NCI-H2171 (cell line): ENCODE measurements around the gene DPM3.
A peak's percentile ranks its signal among the peaks of the same experiment; 100 is the strongest.
"Not testable (repeated sequence)": the region's sequence is repeated elsewhere in the genome, so short reads cannot be mapped to it uniquely, and the experiment has no call there.

ENCODE experiments used
- DNase-seq: peaks from one replicate; lab custom pipeline; 2025; lab: John Stamatoyannopoulos, UW

The DPM3 gene

DNA sequence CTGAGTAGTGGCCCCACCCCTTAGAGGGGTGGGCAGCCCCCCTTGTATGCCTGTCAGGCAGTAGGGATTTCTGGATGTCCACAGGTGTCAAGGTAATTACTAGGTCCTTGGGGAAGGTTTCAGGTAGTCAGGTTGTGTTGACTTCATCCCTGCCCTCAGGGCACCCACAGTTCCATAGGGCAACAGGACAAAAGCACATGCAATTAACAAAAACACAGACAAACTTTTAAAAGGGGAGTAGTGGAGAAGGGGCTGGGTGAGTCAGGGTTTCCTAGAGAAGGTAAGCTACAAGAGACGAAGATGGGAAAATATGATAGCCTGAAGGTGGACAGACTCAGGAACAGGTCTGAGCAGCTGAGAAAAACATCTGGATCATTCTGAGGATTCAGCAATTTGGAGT, 18.7 kb upstream of the DPM3 start:
- no peak for DNase-seq

DNA sequence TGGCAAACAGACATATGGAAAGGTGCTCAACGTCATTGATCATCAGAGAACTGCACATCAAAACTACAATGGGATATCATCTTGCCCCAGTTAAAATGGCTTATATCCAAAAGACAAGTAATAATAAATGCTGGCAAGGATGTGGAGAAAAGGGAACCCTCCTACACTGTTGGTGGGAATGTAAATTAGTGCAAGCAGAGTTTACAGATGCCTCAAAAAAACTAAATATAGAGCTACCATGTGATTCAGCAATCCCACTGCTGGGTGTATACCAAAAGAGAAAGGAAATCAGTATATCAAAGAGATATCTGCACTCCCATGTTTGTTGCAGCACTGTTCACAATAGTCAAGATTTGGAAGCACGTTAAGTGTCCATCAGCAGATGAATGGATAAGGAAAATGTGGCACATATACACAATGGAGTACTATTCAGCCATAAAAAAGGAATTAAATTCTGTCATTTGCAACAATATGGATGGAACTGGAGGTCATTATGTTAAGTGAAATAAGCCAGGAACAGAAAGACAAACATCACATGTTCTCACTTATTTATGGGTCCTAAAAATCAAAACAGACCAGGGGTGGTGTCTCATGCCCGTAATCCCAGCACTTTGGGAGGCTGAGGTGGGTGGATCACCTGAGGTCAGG, 15.8 kb upstream of the DPM3 start:
- DNase-seq = not testable (repeated sequence)

- no peak for DNase-seq
Measured at GRCh38 chr1:155145491-155145890, 5.2 kb upstream of the DPM3 start.

DNA sequence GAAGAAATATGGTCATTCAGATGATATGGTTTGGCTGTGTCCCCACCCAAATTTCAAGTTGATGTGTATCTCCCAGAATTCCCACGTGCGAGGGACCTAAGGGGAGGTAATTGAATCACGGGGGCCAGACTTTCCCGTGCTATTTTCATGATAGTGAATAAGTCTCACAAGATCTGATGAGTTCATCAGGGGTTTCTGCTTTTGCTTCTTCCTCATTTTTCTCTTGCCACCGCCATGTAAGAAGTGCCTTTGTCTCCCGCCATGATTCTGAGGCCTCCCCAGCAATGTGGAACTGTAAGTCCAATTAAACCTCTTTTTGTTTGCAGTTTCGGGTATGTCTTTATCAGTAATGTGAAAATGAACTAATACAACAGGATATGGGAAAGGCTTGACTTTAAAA, 1.4 kb upstream of the DPM3 start:
- DNase-seq = no peak

- no peak for DNase-seq
Measured at GRCh38 chr1:155140630-155140953, 261 bp upstream of the DPM3 start.

GRCh38 chr1:155137154-155137949, 3.0 kb downstream of the DPM3 start:
- DNase-seq = no peak

DNA sequence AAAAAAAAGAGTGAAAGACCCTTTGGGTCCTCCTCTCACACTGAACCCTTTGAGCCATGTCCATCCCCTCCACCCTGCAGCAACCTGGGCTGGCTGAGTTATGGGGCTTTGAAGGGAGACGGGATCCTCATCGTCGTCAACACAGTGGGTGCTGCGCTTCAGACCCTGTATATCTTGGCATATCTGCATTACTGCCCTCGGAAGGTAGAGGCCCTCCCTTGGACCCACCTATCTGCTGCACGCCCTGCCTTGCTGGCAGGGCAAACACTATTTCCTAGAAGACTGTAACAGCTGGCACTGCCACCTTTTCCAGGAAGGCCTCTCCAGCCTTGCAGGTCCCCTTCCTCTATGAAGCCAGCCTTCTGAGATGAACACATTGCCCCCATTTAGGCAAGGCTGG, 3.6 kb downstream of the DPM3 start:
- DNase-seq = no peak

DNA sequence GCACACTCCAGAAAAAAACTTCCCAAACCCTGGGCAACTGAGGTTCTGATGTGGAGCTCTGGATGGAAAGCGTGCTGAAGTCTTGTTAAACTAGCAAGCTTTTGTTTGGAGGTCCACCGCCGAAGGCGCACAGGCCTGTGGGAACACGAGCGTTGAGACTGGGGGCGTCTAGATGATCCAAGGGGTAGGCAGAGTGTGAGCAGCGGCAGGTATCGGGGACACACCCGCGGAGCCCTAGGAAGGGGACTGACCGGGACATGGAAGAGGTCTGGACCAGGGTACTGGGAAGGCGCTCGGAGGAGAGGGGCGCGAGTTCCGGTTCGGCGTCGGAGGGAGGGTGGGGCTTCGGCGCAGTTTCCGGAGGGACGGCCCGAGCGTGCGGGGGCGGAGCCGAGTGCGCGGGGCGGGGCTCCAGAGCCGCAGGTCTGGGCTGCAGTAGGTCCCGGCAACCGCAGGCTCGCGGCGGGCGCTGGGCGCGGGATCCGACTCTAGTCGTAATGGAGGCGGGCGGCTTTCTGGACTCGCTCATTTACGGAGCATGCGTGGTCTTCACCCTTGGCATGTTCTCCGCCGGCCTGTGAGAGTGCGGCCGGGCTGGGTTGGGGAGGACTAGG, 4.8 kb downstream of the DPM3 start, which contains the start of gene SLC50A1:
SLC50A1 (plus strand) TSS at position 438 of the 614 bp plus-strand sequence; CDS start at position 498, 60 bp downstream.
- peak; percentile 93 for DNase-seq

- DNase-seq = peak; percentile 28
Measured at GRCh38 chr1:155134880-155135414, 5.4 kb downstream of the DPM3 start.

GRCh38 chr1:155134322-155134721, 6.0 kb downstream of the DPM3 start:
- DNase-seq = no peak

GRCh38 chr1:155133799-155134281, 6.5 kb downstream of the DPM3 start:
- no peak for DNase-seq

GRCh38 chr1:155131856-155132255, 8.5 kb downstream of the DPM3 start:
- no peak for DNase-seq

DNA sequence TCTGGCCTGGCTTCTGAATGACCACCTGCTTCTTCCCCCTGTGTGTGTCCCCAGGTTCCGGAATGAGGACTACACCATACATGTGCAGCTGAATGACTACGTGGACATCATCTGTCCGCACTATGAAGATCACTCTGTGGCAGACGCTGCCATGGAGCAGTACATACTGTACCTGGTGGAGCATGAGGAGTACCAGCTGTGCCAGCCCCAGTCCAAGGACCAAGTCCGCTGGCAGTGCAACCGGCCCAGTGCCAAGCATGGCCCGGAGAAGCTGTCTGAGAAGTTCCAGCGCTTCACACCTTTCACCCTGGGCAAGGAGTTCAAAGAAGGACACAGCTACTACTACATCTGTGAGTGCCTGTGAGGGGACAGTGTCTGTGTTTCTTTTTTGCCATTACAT, 9.0 kb downstream of the DPM3 start:
- DNase-seq = no peak

GRCh38 chr1:155130272-155131006, 9.9 kb downstream of the DPM3 start:
- no peak for DNase-seq

- DNase-seq = no peak
Measured at GRCh38 chr1:155128755-155129473, 11.4 kb downstream of the DPM3 start.

DNA sequence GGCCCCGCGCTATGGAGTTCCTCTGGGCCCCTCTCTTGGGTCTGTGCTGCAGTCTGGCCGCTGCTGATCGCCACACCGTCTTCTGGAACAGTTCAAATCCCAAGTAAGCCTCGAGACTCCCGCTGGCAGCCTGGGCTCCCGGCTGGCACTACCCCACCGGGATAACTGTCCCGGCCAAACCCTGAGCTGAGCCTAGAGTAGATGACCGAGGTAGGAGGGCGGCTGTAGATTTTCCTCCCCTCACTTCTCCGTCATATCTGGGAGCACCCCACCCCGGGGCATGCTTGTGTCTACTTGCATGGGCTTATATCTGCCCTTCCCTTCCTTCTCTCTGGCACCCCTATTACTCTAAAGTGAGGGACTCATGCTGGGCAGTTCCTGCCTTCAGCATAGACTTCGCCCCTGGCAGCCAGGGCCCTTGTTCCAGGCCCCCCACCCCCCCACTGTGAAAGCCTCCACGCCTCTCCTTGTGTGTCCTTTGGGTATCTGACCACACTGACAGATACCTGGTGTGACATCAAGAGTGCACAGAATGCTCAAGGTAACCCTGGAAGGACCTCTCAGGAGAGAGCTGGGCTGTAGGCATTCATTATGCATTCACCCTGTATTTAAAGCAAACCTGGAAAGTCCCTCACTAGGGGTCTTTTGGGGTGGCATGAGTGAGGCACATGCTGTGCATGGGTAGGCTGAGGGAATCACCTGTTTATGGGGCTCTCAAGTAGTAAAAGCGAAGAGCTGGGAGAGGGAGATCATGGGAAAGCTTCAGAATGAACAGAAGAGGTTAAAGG, 12.2 kb downstream of the DPM3 start:
- no peak for DNase-seq

- DNase-seq = peak; percentile 24
Measured at GRCh38 chr1:155127105-155127966, 13.0 kb downstream of the DPM3 start, which contains the start of gene EFNA1. Gene EFNA1, plus strand, starts transcription at chr1:155127876. Its CDS starts 102 bp downstream, at chr1:155127978.

DNA sequence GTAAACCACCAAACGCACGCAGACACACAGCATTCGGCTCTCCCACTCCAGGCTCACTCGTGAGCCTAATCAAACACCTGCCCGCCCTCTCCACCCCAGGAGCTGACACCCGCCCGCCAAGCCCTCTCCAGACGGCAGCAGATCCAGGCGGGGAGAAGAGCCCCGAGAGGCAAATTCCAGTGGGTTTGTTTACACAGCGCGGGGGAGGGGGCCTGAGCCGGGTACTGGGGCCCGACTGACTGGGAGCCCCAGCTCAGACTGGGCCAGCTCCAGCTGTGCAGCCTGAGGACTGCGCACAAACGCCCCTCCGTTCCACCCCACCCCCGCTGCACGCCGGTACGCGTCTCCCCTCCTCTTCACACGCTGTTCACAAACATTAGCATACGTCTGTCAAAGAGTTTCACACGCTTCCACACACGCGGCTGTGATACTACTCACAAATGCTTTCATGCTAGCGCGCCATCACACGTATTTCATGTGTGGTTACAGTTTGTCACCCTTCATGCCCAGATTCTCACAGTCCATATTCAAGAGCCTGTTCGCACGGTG, 13.7 kb downstream of the DPM3 start:
- peak; percentile 66 for DNase-seq

DNA sequence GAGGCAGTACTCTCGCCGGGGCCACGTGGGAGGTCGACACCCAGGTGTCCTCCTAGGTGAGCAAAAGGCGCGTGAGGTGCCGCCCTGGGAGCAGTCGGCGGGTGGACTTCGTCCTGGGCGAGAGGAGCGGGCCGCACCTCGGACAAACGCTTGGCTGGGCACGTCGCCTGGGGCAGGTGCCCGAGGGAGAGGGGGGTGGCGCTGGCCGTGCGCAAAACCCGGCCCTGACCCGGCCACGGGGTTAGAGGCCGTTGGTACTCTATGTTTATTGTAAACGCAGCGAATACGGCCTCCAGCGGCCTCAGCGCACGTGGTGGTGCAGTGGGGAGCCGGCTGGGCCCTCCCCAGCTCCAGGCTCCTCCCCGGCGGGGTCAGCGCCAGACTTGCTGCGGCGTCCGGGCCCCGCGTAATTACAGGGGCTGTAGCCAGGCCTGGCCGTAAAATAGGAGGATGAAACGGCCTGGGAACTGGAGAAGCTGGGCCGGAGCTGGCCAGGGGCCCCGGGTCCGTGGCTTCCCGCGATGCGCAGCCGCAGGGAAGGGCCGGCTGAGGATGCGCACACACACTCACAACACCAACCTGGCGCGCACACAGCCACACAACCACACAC, 14.3 kb downstream of the DPM3 start:
- DNase-seq = no peak
